GM18511 (cell line): ENCODE measurements around the gene DGKG.

Experiments
- ATAC-seq: cut with Tn5 transposase; IDR thresholded peaks from one replicate; pipeline ENCODE4 v1.9.1; 2021; ENCODE audit warnings: mild to moderate bottlenecking, moderate library complexity; ENCODE audit not compliant: unreplicated experiment

DGKG gene

GRCh38 chr3:186216900-186217819 is 144.9 kb downstream of the DGKG start:
- peak; percentile 20 for ATAC-seq

- ATAC-seq: no peak
Observed at GRCh38 chr3:186214670-186215069, 147.4 kb downstream of the DGKG start.

GRCh38 chr3:186213946-186214345 is 148.1 kb downstream of the DGKG start:
- ATAC-seq: no peak

- no peak for ATAC-seq
Observed at GRCh38 chr3:186212611-186213010, 149.4 kb downstream of the DGKG start.

- no peak for ATAC-seq
Observed at GRCh38 chr3:186210852-186211500, 151.1 kb downstream of the DGKG start.

GRCh38 chr3:186209810-186210752 is 152.0 kb downstream of the DGKG start:
- ATAC-seq: no peak

- no peak for ATAC-seq
Observed at GRCh38 chr3:186208296-186208989, 153.6 kb downstream of the DGKG start.

- ATAC-seq: no peak
Observed at GRCh38 chr3:186207515-186207914, 154.5 kb downstream of the DGKG start.

GRCh38 chr3:186200726-186201125 is 161.3 kb downstream of the DGKG start:
- ATAC-seq: no peak

GRCh38 chr3:186198442-186198841 is 163.6 kb downstream of the DGKG start:
- no peak for ATAC-seq

GRCh38 chr3:186194451-186194811 is 167.6 kb downstream of the DGKG start:
- no peak for ATAC-seq

GRCh38 chr3:186193534-186194450 is 168.2 kb downstream of the DGKG start:
- no peak for ATAC-seq

GRCh38 chr3:186192823-186193222 is 169.2 kb downstream of the DGKG start:
- ATAC-seq: no peak

GRCh38 chr3:186189492-186189891 is 172.5 kb downstream of the DGKG start:
- no peak for ATAC-seq

- ATAC-seq: no peak
Observed at GRCh38 chr3:186187401-186188275, 174.4 kb downstream of the DGKG start.

- peak; percentile 87 for ATAC-seq
Observed at GRCh38 chr3:186185194-186185787, 176.7 kb downstream of the DGKG start.

GRCh38 chr3:186184021-186184420 is 178.0 kb downstream of the DGKG start:
- no peak for ATAC-seq

GRCh38 chr3:186182850-186183249 is 179.2 kb downstream of the DGKG start:
- ATAC-seq: no peak
